ENCODE results near the gene SPECC1. TPM values are rescaled to one million over a fixed set of nuclear protein-coding genes. Genes with fewer than 3 reads are reported as not detected.

Gene SPECC1
- total RNA-seq, 1 donor from 2014 or later: 83.0 TPM

- peak; percentile 70 for DNase-seq (ENCODE audit: low read depth)
These were observed 82.2 kb downstream of the SPECC1 start for GRCh38 chr17:20091174-20092029.

DNA sequence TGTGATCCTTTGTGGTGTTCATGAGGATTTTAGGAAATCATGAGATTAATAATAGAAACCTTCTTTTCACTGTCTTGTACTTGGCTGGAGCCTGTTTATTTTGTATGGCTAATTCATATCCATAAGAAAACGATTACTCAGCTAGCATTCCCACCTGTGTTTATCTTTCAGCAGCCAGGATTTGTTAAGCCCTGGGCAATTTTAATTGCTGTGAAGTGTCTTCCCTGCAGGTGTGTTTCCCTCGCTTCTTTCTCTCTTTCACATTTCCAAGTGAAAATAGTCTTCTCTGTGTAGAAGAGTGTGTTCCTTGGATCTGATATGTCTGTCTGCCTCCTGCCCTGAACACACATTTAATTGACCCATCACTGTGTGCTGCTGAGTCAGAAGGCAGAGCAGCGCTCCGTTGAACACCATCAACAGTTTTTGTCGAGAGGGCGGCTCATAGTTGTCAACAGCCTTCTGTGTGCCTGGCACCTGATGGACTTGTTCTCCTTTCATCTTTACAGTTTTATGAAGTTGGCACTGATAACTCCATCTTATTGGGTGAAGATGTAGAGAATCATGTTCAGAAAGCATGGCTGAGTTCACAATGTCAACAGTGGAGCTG is 83.2 kb downstream of the SPECC1 start:
- TF ChIP-seq CTCF (IDR thresholded peaks at IDR 0.05; ENCODE audit: insufficient read depth, low read depth, low read length) (no peak), EZH2 (IDR thresholded peaks at IDR 0.05; ENCODE audit: insufficient read depth, low read length) (no peak)
- H3K27me3 Mint-ChIP-seq (ENCODE audit: low read depth, unreplicated experiment): peaks cover 4% of the 10 kb centered on the region
- Histone ChIP-seq H3K27me3 (ENCODE audit: insufficient read depth, low read length) (no peaks in the 10 kb centered on the region), H3K36me3 (ENCODE audit: insufficient read depth, low read length) (no peaks in the 10 kb centered on the region), H2AFZ (ENCODE audit: low read depth, low read length) (no peak overlapping the region), H3K4me1 (ENCODE audit: insufficient read depth, low read length) (peaks cover 21% of the 10 kb centered on the region), H3K4me2 (ENCODE audit: low read length) (peak overlapping the region; percentile 8), H3K4me3 (ENCODE audit: insufficient read depth, low read depth, low read length) (no peak overlapping the region), H4K20me1 (ENCODE audit: insufficient read depth, low read length) (no peaks in the 10 kb centered on the region), H3K9ac (ENCODE audit: low read length) (no peak overlapping the region), H3K27ac (ENCODE audit: low read depth, low read length) (no peak overlapping the region), H3K9me3 (ENCODE audit: insufficient read depth, low read depth, low read length) (no peaks in the 10 kb centered on the region), H3K79me2 (ENCODE audit: insufficient read depth, low read length) (no peaks in the 10 kb centered on the region)
- H3K36me3 Mint-ChIP-seq (ENCODE audit: low read depth, unreplicated experiment): no peaks in the 10 kb centered on the region
- H3K9me3 Mint-ChIP-seq (ENCODE audit: unreplicated experiment): no peaks in the 10 kb centered on the region
- H3K4me1 Mint-ChIP-seq (ENCODE audit: low read depth, unreplicated experiment): peaks cover 19% of the 10 kb centered on the region
- FAIRE-seq: no peak
- H3K4me3 Mint-ChIP-seq (ENCODE audit: unreplicated experiment): no peak overlapping the region
- H3K27ac Mint-ChIP-seq (ENCODE audit: unreplicated experiment): no peak overlapping the region
- peak; percentile 26 for DNase-seq (ENCODE audit: low read depth)

More at GRCh38 chr17:20091174-20092029, 82.2 kb downstream of the SPECC1 start:
- Histone ChIP-seq H4K20me1 (ENCODE audit: insufficient read depth, low read length) (no peaks in the 10 kb centered on the region), H3K4me3 (ENCODE audit: insufficient read depth, low read depth, low read length) (no peak overlapping the region), H3K9me3 (ENCODE audit: insufficient read depth, low read depth, low read length) (no peaks in the 10 kb centered on the region), H3K27me3 (ENCODE audit: insufficient read depth, low read length) (no peaks in the 10 kb centered on the region), H3K4me1 (ENCODE audit: insufficient read depth, low read length) (peaks cover 21% of the 10 kb centered on the region), H2AFZ (ENCODE audit: low read depth, low read length) (peak overlapping the region; percentile 57), H3K4me2 (ENCODE audit: low read length) (peak overlapping the region; percentile 33), H3K27ac (ENCODE audit: low read depth, low read length) (peak overlapping the region; percentile 23), H3K79me2 (ENCODE audit: insufficient read depth, low read length) (no peaks in the 10 kb centered on the region), H3K9ac (ENCODE audit: low read length) (no peak overlapping the region), H3K36me3 (ENCODE audit: insufficient read depth, low read length) (no peaks in the 10 kb centered on the region)
- Mint-ChIP-seq H3K36me3 (ENCODE audit: low read depth, unreplicated experiment) (no peaks in the 10 kb centered on the region), H3K9me3 (ENCODE audit: unreplicated experiment) (no peaks in the 10 kb centered on the region), H3K4me1 (ENCODE audit: low read depth, unreplicated experiment) (peaks cover 22% of the 10 kb centered on the region), H3K27ac (ENCODE audit: unreplicated experiment) (peak overlapping the region; percentile 41), H3K27me3 (ENCODE audit: low read depth, unreplicated experiment) (peaks cover 4% of the 10 kb centered on the region), H3K4me3 (ENCODE audit: unreplicated experiment) (no peak overlapping the region)
- peak; percentile 45 for FAIRE-seq
- no peak for TF ChIP-seq CTCF (IDR thresholded peaks at IDR 0.05; ENCODE audit: insufficient read depth, low read depth, low read length)
- no peak for TF ChIP-seq EZH2 (IDR thresholded peaks at IDR 0.05; ENCODE audit: insufficient read depth, low read length)

Data from astrocyte (in vitro differentiated cells and primary cell).